Diencephalon (tissue), 1 donor: Measurements from ENCODE around the gene CENPF. TPM values are rescaled to one million over a fixed set of nuclear protein-coding genes. Genes with fewer than 3 reads are reported as not detected.

Experiments used
- total RNA-seq: library from RNA; depleted of rRNA; stranded (reverse); fragments of >200 nt; gene quantifications from one replicate; pipeline ENCODE4 v1.2.3, GENCODE V29; 2014

The CENPF gene, protein sequence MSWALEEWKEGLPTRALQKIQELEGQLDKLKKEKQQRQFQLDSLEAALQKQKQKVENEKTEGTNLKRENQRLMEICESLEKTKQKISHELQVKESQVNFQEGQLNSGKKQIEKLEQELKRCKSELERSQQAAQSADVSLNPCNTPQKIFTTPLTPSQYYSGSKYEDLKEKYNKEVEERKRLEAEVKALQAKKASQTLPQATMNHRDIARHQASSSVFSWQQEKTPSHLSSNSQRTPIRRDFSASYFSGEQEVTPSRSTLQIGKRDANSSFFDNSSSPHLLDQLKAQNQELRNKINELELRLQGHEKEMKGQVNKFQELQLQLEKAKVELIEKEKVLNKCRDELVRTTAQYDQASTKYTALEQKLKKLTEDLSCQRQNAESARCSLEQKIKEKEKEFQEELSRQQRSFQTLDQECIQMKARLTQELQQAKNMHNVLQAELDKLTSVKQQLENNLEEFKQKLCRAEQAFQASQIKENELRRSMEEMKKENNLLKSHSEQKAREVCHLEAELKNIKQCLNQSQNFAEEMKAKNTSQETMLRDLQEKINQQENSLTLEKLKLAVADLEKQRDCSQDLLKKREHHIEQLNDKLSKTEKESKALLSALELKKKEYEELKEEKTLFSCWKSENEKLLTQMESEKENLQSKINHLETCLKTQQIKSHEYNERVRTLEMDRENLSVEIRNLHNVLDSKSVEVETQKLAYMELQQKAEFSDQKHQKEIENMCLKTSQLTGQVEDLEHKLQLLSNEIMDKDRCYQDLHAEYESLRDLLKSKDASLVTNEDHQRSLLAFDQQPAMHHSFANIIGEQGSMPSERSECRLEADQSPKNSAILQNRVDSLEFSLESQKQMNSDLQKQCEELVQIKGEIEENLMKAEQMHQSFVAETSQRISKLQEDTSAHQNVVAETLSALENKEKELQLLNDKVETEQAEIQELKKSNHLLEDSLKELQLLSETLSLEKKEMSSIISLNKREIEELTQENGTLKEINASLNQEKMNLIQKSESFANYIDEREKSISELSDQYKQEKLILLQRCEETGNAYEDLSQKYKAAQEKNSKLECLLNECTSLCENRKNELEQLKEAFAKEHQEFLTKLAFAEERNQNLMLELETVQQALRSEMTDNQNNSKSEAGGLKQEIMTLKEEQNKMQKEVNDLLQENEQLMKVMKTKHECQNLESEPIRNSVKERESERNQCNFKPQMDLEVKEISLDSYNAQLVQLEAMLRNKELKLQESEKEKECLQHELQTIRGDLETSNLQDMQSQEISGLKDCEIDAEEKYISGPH (N-terminal part only)
- total RNA-seq, result 21.5 TPM

DNA sequence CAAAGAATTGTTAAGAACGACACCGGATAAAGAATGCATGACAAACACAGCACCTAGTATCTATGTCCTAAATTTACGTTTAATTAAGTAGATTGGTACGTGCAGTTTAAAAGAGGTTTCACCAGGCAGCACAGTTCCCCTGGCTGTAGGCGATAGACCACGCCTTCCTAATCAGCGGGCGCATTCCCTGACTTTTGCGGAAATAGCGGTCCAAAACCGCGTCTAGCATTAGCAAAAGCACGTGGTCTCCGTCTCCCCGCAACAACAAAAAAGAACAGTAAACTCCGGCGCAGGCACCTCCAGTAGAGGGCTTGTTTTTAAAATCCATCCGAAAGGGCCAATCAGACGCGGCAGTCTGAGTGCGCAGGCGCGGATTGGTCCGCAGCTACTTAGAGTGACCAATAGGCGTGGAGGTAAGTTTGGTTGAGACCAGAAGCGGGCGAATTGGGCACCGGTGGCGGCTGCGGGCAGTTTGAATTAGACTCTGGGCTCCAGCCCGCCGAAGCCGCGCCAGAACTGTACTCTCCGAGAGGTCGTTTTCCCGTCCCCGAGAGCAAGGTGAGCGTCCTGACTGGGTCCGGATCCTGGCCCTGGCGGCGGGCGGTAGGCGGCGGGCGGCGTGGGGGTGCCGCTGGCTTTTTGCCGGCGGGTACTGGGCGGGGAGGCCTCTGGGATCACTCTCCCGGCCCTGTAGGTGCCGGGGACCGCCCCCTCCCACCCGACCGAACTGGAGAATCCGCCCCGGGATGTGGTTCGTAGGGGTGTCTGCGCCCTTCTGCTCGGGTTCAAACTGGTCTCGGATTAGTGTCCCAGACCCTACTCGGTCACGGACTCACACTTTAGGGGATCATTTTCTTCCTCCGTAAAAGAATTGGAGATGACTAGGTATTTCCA lies at the start of gene CENPF:
CENPF (plus strand) TSS at position 432 of the 894 bp plus-strand sequence. CDS start 10,560 bp downstream, outside the sequence.

Other genes starting within 250 kb of the CENPF start
- 5.1 TPM for gene PTPN14, start 51.6 kb upstream of the CENPF start, total RNA-seq